B cell (primary cell): Measurements from ENCODE around the gene GPHN. TPM values are rescaled to one million over a fixed set of nuclear protein-coding genes. Genes with fewer than 3 reads are reported as not detected.

Experiments used
- ATAC-seq: fragments of 200-7000 bp; cut with Tn5 transposase; one replicate; pipeline ENCODE4 v1.10.0; 2021; ENCODE audit warnings: low read depth, mild to moderate bottlenecking, moderate number of reproducible peaks, moderate library complexity
- CTCF ChIA-PET: fragments of 350-600 bp; sonication (Branson Sonifier 250); formaldehyde crosslinking; loops from one replicate; lab custom pipeline; 2021; ENCODE audit warnings: antibody characterized with exemption, inconsistent platforms; lab: Charles Lee
- POLR2A ChIA-PET: fragments of 350-600 bp; sonication (Branson Sonifier 250); formaldehyde crosslinking; loops from one replicate; lab custom pipeline; 2021; ENCODE audit warnings: antibody characterized with exemption; lab: Charles Lee
- DNase-seq: peaks from one replicate; pipeline ENCODE4 v3.0.0; 2013
- H2AFZ ChIP-seq: 2 replicates; pipeline ENCODE4 v1.6.1; 2012; ENCODE audit warnings: mild to moderate bottlenecking, low read depth, low read length; ENCODE audit not compliant: insufficient read depth, poor library complexity, severe bottlenecking
- H3K27ac ChIP-seq, 2 donors: 1 replicate in 1 of 2; 2 replicates in 1 of 2; pipeline ENCODE4 v1.5.1; 2012 to 2013; ENCODE audit warnings: low read length in 2 of 2, mild to moderate bottlenecking in 2 of 2, moderate library complexity in 1 of 2
- H3K27me3 ChIP-seq, 4 experiments: fragments of 200-600 bp in 1 of 4; sonication (generic) in 1 of 4; replicated peaks in 1 of 4; 1 replicate in 2 of 4; 2 replicates in 2 of 4; pipeline versions ENCODE4 v1.6.1 to v1.7.0; 2013 to 2016; ENCODE audit warnings: low read length in 3 of 4, mild to moderate bottlenecking in 2 of 4, mixed read lengths in 1 of 4, moderate library complexity in 1 of 4; ENCODE audit not compliant: insufficient read depth in 4 of 4, control insufficient read depth in 3 of 4; ENCODE audit errors: control extremely low read depth in 1 of 4
- H3K36me3 ChIP-seq, 2 experiments: replicated peaks in 1 of 2; 1 replicate in 1 of 2; 2 replicates in 1 of 2; pipeline versions ENCODE4 v1.6.1 to v1.7.1; 2013; ENCODE audit warnings: low read length in 1 of 2; ENCODE audit not compliant: insufficient read depth in 2 of 2, control insufficient read depth in 1 of 2; ENCODE audit errors: control extremely low read depth in 1 of 2, extremely low read depth in 1 of 2
- H3K4me1 ChIP-seq, 2 donors: fragments of 200-600 bp in 1 of 2; sonication (generic) in 1 of 2; 1 replicate in 1 of 2; 2 replicates in 1 of 2; pipeline versions ENCODE4 v1.5.1 to v1.6.1; 2013 to 2017; ENCODE audit warnings: low read length in 2 of 2; ENCODE audit not compliant: control insufficient read depth in 2 of 2, insufficient read depth in 2 of 2
- H3K4me2 ChIP-seq: replicated peaks from 2 replicates; pipeline ENCODE3; 2012; ENCODE audit warnings: mild to moderate bottlenecking, low read depth, low read length; ENCODE audit not compliant: poor library complexity, severe bottlenecking
- H3K4me3 ChIP-seq, 5 experiments: fragments of 200-600 bp in 1 of 5; sonication (generic) in 1 of 5; 1 replicate in 3 of 5; 2 replicates in 2 of 5; pipeline versions ENCODE4 v1.5.1 to v1.7.0; 2011 to 2016; ENCODE audit warnings: low read length in 4 of 5, mild to moderate bottlenecking in 4 of 5, low read depth in 2 of 5, control low read depth in 1 of 5, moderate library complexity in 1 of 5; ENCODE audit not compliant: insufficient read depth in 1 of 5; ENCODE audit errors: control extremely low read depth in 1 of 5, extremely low read depth in 1 of 5
- H3K79me2 ChIP-seq: fragments of 200-600 bp; sonication (generic); one replicate; pipeline ENCODE4 v1.6.0; 2016; ENCODE audit warnings: low read length; ENCODE audit not compliant: control insufficient read depth, insufficient read depth
- H3K9ac ChIP-seq: fragments of 200-600 bp; sonication (generic); 2 replicates; pipeline ENCODE4 v1.6.1; 2017; ENCODE audit warnings: mild to moderate bottlenecking, low read length, moderate library complexity
- H3K9me3 ChIP-seq, 3 donors: one replicate each; pipeline versions ENCODE4 v1.6.1 to v1.7.1; 2013; ENCODE audit warnings: low read length in 2 of 3; ENCODE audit not compliant: control insufficient read depth in 2 of 3, insufficient read depth in 1 of 3; ENCODE audit errors: control extremely low read depth in 1 of 3
- H4K20me1 ChIP-seq: 2 replicates; pipeline ENCODE4 v1.6.0; 2012; ENCODE audit warnings: mild to moderate bottlenecking, low read length; ENCODE audit not compliant: insufficient read depth, control insufficient read depth, poor library complexity, severe bottlenecking
- H3K27ac Mint-ChIP-seq: one replicate; pipeline ENCODE4 v1.8.0; 2021; ENCODE audit warnings: mixed read lengths
- H3K27me3 Mint-ChIP-seq: one replicate; pipeline ENCODE4 v1.8.0; 2021; ENCODE audit warnings: mixed read lengths
- H3K4me1 Mint-ChIP-seq: one replicate; pipeline ENCODE4 v1.8.0; 2021; ENCODE audit warnings: mixed read lengths
- H3K4me3 Mint-ChIP-seq: one replicate; pipeline ENCODE4 v1.8.0; 2021; ENCODE audit warnings: mixed read lengths
- H3K9me3 Mint-ChIP-seq: one replicate; pipeline ENCODE4 v1.8.0; 2022; ENCODE audit warnings: mixed read lengths; ENCODE audit not compliant: insufficient read depth
- EZH2 ChIP-seq: IDR thresholded peaks from 2 replicates; pipeline ENCODE4 v1.6.1; 2012; ENCODE audit warnings: borderline replicate concordance, low read depth, mild to moderate bottlenecking, moderate library complexity, low read length; ENCODE audit not compliant: insufficient read depth, poor library complexity, severe bottlenecking
- WGBS: methylation state at CpG from one replicate; pipeline ENCODE4 v1.1.5; 2013; ENCODE audit warnings: missing lambda C conversion rate; ENCODE audit not compliant: insufficient coverage; 5-methylcytosine and 5-hydroxymethylcytosine counted together
- intact Hi-C: fragments of 100-400 bp; cut with micrococcal nuclease; formaldehyde crosslinking; loops from one replicate; pipeline ENCODE4 v1.10.0; 2022
- polyA plus RNA-seq: library from polyadenylated mRNA; depleted of rRNA; stranded (reverse); fragments of >200 nt; gene quantifications from 2 replicates; pipeline ENCODE4 v1.2.3, GENCODE V29; 2012
- total RNA-seq, 2 donors: library from RNA; stranded (reverse); fragments of 120-200 nt in 1 of 2; gene quantifications; 1 replicate in 1 of 2; 2 replicates in 1 of 2; pipeline versions ENCODE4 v1.2.3 to v1.2.4, GENCODE V29; 2013 to 2022
- TF ChIP-seq, protein P1 (sequence below): fragments of 200-600 bp; IDR thresholded peaks from one replicate; pipeline ENCODE4 v1.8.0; 2022; ENCODE audit warnings: antibody characterized with exemption, mild to moderate bottlenecking

Gene GPHN
- total and polyA plus RNA-seq, 2 donors (not counting 1 experiment from before 2014, with no cell fraction given), result 3.4 to 18.0 TPM

DNA sequence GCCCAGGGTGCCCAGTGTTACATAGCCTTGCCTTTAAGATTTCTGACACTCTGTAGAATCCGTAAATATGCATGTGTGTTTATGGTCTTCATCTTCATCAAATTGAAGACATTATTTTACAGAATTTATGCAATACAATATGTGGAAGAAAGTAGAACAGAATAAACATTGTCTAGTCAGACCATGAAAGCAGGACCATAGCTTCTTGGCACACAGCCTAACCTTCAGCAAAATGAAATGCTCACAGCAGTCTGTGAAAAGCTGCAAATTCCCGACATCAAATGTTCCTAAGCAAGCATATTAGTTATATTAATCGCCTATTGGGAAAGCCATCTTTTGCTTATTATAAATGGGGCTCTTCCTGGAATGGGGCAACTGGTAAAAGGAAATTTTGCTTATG is 570.0 kb downstream of the GPHN start:
- no peak overlapping the region for H3K4me2 ChIP-seq
- no peaks in the 10 kb centered on the region for H3K79me2 ChIP-seq
- Mint-ChIP-seq H3K27me3 (no peaks in the 10 kb centered on the region), H3K9me3 (peaks cover 4% of the 10 kb centered on the region), H3K27ac (no peak overlapping the region), H3K4me1 (no peaks in the 10 kb centered on the region), H3K4me3 (no peak overlapping the region)
- H3K9ac ChIP-seq, result no peak overlapping the region
- ChIA-PET POLR2A (no interaction called here), CTCF (interaction anchor here (0.7 kb wide), 1 partner anchor 454 kb away, joined by 3 read pairs; no protein-coding TSS in a partner anchor)
- H3K27ac ChIP-seq, result no peak overlapping the region
- DNase-seq (no peak), ATAC-seq (no peak)
- no peaks in the 10 kb centered on the region for H4K20me1 ChIP-seq
- no peaks in the 10 kb centered on the region for H3K27me3 ChIP-seq
- TF ChIP-seq, protein P1, sequence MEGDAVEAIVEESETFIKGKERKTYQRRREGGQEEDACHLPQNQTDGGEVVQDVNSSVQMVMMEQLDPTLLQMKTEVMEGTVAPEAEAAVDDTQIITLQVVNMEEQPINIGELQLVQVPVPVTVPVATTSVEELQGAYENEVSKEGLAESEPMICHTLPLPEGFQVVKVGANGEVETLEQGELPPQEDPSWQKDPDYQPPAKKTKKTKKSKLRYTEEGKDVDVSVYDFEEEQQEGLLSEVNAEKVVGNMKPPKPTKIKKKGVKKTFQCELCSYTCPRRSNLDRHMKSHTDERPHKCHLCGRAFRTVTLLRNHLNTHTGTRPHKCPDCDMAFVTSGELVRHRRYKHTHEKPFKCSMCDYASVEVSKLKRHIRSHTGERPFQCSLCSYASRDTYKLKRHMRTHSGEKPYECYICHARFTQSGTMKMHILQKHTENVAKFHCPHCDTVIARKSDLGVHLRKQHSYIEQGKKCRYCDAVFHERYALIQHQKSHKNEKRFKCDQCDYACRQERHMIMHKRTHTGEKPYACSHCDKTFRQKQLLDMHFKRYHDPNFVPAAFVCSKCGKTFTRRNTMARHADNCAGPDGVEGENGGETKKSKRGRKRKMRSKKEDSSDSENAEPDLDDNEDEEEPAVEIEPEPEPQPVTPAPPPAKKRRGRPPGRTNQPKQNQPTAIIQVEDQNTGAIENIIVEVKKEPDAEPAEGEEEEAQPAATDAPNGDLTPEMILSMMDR, result no peak
- no peak for TF ChIP-seq EZH2
- H3K4me1 ChIP-seq, result no peaks in the 10 kb centered on the region
- intact Hi-C loops, result no loop called here
- H3K4me3 ChIP-seq, result no peak overlapping the region
- WGBS, result no CpG with 5 or more reads among the region's 3 CpGs
- no peak overlapping the region for H2AFZ ChIP-seq
- peaks cover 0 to 2% (median 0%) of the 10 kb centered on the region in 3 donors for H3K9me3 ChIP-seq
- no peaks in the 10 kb centered on the region for H3K36me3 ChIP-seq

DNA sequence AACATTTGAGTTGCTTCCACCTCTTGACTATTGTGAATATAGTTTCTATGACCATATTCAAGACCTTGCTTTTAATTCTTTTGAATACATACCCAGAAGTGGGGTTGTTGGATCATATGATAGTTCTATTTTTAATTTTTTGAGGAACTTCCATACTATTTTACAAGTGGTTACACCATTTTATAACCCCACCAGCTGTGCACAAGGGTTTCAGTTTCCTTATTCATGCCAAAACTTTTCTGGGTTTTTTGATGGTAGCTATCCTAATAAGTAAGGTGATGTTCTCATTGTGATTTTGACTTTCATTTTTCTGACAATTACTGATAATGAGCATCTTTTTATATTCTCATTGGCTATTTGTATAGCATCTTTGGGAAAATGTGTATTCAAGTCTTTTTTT is 571.9 kb downstream of the GPHN start:
- no peak overlapping the region for H3K4me3 Mint-ChIP-seq
- Histone ChIP-seq H4K20me1 (no peaks in the 10 kb centered on the region), H3K4me1 (no peaks in the 10 kb centered on the region), H3K9ac (no peak overlapping the region), H3K79me2 (no peaks in the 10 kb centered on the region), H2AFZ (no peak overlapping the region), H3K27me3 (no peaks in the 10 kb centered on the region), H3K36me3 (no peaks in the 10 kb centered on the region), H3K4me3 (no peak overlapping the region), H3K9me3 (peaks cover 0 to 3% (median 2%) of the 10 kb centered on the region in 3 donors), H3K27ac (no peak overlapping the region), H3K4me2 (no peak overlapping the region)
- H3K27me3 Mint-ChIP-seq, result no peaks in the 10 kb centered on the region
- CTCF ChIA-PET, result no interaction called here
- POLR2A ChIA-PET, result no interaction called here
- H3K4me1 Mint-ChIP-seq, result no peaks in the 10 kb centered on the region
- no peak for DNase-seq
- no peak overlapping the region for H3K27ac Mint-ChIP-seq
- TF ChIP-seq EZH2, result no peak
- TF ChIP-seq, protein P1, result no peak
- intact Hi-C loops, result no loop called here
- H3K9me3 Mint-ChIP-seq, result peaks cover 4% of the 10 kb centered on the region
- ATAC-seq, result no peak
